HG03378 (cell line): Measurements from ENCODE around the gene IFT88.

Experiments used
- ATAC-seq: cut with Tn5 transposase; IDR thresholded peaks from one replicate; pipeline ENCODE4 v1.9.1; 2021; ENCODE audit warnings: mild to moderate bottlenecking, moderate library complexity; ENCODE audit not compliant: unreplicated experiment

Gene IFT88

DNA sequence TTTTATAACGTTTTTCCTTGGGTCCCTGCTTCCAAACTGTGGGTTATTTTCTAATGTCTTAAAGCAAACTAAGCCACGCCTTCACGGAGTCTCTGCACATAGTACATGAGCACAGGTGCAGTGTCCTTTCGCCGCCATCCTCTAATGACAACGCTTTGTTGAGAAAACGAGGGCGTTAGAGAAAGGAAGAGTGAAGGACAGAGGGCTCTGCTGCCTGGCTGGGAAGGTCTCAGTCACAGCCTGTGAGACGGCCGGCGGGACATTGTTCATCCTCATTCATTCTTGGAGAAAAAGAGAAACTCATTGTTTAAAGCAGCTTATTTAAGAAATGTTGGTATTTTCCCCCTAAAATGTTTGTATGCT, 146.0 kb downstream of the IFT88 start:
- ATAC-seq, result no peak

DNA sequence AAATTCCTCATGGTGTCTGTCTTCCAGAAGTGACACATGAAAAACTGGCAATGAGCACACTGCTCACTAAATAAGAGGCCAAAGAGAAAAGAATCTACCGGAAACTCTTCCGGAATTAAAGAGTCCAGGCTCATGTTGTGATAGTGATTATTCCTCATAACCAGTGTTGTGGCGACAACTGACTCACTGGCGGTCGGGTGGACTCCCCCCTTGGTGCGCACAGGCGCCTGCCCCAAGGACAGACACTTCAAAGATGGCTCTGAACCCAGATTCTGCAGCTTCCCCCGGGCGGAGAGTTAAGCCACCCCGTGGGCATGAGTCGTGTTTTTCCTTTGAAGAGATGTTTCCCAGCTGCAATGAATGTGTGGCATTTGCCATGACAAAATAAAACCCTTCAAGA, 146.8 kb downstream of the IFT88 start:
- ATAC-seq, result no peak

GRCh38 chr13:20714161-20714560, 147.2 kb downstream of the IFT88 start:
- ATAC-seq, result no peak

GRCh38 chr13:20714563-20715329, 147.8 kb downstream of the IFT88 start:
- no peak for ATAC-seq

DNA sequence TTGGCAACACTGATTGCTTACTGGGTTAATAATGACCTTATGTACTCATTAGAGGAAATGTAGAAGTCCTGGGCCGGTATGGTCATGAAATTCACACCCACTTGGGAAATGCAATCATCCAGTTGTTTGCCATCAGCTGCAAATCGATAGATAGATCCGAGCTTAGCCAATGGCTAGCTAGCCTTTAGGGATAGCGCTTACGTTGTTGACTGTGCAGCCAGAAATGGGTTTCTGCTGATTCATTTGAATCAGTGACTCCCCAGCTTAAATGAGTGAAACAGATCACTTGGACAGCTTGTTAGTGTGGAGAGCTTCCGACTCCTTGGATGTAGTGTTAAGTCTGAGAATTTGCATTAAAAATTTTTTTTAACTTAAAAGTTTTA, 148.4 kb downstream of the IFT88 start:
- no peak for ATAC-seq

- no peak for ATAC-seq
Measured at GRCh38 chr13:20716951-20717350, 150.0 kb downstream of the IFT88 start.

DNA sequence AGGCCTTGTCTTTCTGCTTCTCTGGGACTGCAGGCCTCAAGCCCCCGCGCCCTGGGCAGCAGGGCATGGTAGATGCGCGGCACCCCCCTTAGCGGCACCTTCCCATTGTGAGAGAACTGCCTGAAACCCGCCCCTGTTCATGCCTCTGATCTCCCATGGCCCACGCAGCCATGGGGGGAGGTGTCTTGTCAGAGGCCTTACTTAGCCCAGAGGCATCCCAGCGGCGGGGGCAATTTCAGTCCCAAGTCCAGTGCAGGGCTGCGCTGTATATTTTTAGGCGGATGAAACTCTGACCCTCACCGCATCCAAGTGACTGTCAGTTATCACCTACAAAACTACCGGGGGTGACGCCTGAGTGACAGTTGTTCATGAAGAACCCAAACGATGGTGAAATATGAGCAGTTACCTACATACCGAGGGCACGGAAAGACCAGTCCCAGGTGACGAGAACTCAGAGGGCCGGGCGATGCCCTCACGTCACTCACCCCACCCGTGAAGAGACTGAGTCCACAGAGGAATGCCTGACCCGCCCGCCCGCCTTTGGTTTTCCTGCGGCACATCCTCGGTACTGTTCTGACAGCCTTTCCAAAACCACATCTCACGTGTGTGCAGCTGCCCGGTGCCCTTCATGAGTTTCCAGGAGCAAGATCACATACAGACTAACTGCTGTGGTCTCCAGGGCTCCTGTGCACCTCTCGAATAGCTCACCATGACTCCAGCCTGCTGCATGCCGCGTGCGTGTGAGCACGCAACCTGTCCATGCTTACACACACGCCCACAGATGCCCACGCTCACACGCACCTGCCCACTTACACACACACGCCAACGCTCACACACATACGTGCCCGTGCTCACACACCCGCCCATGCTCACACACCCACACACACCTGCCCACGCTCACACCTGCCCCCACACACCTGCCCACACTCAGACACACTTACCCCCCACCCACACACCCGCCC, 150.9 kb downstream of the IFT88 start:
- no peak for ATAC-seq

DNA sequence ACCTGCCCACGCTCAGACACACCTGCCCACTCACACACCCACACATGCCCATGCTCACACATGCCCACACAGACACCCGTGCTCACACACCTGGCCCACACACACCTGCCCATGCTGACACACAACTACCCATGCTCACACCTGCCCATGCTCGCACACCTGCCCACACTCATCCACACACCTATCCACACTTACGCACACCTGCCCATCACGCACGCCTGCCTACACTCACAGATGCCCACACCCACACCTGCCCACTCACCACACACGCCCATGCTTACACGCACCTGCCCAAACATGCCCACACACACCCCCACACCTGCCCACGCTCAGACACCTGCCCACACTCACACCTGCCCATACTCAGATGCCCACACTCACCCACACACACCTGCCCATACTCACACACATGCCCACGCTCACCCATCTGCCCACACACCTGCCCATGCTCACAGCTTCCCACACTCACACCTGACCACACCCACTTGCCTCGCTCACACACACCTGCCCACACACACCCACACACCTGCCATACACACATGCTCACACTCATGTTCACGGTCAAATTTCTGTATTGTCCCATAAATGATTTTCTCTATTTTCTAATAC, 152.1 kb downstream of the IFT88 start:
- no peak for ATAC-seq

DNA sequence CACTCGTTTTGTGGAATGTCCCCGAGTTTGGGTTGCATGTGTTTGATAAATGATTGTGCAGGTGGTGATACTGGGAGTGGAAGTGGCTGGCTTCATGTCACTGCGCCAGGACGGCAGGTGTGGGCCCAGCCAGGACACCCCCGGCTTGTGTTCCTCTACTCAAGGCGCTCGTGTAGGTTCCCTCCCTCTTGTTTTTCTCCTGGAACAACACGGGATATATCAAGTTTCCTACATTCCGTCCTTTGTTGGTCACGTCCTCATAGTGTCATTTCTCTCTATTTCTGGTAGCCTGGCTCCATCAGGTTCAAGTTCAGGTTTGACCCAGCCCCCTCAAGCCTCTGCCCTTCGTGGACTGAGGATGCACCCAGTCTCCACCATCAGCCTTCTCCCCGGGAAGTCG, 152.8 kb downstream of the IFT88 start:
- ATAC-seq, result no peak

DNA sequence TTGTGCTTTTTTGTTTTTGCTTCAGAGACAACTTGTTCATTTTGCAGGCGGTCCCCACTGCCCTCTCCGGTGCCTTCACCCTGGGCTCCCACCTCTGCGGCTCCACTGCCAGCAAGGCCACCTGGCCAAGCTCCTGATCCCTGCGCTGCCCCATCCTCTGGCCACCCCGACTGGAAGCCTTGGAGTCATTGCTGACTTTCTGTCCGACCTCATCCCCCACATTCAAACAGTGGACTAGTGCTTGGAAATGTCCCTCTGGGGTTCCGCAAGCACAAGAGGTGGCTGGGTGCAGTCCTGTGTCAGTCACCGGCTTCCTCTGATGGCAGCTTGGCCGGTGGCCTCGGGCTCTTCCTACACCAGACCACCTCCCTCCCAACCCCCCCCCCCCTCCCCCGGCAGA, 153.5 kb downstream of the IFT88 start:
- ATAC-seq, result no peak

- no peak for ATAC-seq
Measured at GRCh38 chr13:20721058-20721453, 154.1 kb downstream of the IFT88 start.

- ATAC-seq, result no peak
Measured at GRCh38 chr13:20721454-20722357, 154.7 kb downstream of the IFT88 start.

GRCh38 chr13:20727856-20728255, 160.9 kb downstream of the IFT88 start:
- ATAC-seq, result no peak

DNA sequence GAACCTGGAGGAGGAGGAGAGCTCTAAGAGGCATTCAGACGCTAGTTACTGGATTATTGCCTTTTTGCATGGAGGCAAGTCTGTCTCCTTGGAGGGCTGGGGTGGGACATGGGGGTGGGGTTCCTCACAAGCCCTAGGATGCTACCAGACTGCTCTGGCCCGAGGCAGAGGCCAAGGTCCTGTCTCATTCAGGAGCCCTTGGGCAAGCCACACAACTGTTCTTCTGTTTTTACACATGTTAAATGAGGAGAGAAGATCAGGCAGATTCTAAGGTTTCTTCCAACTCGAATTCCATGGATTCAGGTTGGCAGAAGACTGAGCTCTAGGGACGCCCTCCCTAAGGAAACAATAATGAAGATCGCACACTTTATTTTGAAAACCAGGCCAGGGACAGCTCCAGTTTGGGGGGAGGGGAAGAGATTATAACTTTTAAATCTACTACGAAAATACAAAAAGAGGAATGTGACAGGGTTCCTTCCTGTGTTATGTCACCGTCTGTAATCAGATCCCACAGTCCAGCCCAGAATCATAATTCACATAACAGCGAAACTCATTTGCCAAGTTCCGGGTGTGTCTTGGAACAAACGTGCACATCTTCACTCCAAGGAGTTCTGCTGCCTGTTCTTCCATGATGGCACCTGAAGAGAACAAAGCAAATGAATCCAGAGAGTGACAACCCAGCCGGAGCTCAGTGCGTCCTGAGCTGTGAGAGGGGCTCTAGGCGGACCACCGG, 161.8 kb downstream of the IFT88 start:
- ATAC-seq, result no peak

DNA sequence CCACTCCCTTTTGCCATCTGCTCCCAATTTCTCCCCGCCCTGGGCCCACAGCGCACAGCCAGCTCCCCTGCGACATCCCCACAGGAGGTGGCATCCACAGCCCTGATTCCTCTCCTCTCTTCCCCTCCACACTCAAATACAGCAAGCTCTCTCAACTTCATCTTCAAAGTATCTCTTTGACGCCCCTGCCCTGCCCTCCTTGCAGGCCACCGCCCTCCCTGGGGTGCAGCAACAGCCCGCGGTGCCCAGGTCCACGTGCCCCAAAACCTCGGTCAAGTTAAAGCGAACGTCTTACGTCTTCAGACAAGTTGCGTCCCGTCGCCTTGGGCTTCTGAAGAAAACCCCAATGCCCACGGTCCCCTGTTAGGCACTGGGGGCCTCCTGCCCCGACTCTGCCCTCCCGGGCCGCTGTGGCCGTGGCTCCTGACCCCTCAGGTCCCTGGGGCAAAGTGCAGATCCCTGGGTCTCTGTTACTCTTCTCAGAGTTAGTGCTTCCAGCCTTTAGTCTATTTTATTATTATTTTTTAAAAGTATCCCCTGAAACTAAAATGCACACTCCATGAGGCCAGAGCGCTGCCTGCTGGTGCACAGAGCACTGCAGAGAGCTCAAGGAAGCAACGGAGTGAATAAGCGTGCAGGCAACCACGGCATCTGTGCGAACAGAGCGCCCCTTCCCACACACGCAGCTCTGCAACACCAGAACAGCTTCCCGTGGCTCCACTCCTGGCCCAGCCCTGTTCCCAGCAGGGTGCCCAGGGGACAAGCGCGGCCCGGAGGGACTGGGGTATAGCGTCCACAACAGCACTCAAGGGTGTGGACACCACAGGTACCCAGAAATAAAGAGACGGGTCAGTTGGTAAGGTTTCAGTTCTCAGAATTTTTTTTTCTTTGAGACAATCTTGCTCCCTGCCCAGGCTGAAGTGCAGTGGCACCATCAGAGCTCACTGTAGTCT, 163.0 kb downstream of the IFT88 start:
- no peak for ATAC-seq

- ATAC-seq, result no peak
Measured at GRCh38 chr13:20738616-20739015, 171.7 kb downstream of the IFT88 start.

DNA sequence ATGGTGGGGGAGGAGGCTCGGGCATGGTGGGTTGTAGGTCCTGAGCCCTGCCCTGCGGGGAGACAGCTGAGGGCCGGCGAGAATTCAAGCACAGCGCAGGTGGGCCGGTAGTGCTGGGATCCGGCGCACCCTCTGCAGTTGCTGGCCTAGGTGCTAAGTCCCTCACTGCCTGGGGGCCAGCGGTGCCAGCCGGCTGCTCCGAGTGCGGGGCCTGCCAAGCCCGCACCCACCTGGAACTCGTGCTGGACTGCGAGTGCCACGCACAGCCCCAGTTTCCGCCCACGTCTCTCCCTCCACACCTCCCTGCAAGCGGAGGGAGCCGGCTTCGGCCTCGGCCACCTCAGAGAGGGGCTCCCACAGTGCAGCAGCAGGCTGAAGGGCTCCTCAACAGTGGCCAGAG, 173.1 kb downstream of the IFT88 start:
- ATAC-seq, result no peak
